ENCODE data around the gene ADGRV1. TPM values are rescaled to one million over a fixed set of nuclear protein-coding genes. Genes with fewer than 3 reads are reported as not detected.
"Not testable (repeated sequence)": the region's sequence is repeated elsewhere in the genome, so short reads cannot be mapped to it uniquely, and the experiment has no call there.

ADGRV1 gene
- total RNA-seq, 2 donors from 2014 or later = 16.4 to 20.9 TPM

- DNase-seq (ENCODE audit: low spot score) = no peak
- no peaks in the 10 kb centered on the region for H3K4me1 ChIP-seq (replicated peaks)
- WGBS = 55% methylated on average over 4 of the region's 4 CpGs
- H3K27ac ChIP-seq = no peak overlapping the region
- H3K9me3 ChIP-seq = no peaks in the 10 kb centered on the region
- intact Hi-C loops (cut with DNase I) = no loop called here
- H3K4me3 ChIP-seq = no peak overlapping the region
- TF ChIP-seq CTCF (IDR thresholded peaks at IDR 0.05) = no peak
- no peak for TF ChIP-seq POLR2AphosphoS5 (IDR thresholded peaks at IDR 0.05)
- no peak for TF ChIP-seq POLR2A (IDR thresholded peaks at IDR 0.05)
- H3K27me3 ChIP-seq (replicated peaks; ENCODE audit: insufficient read depth) = no peaks in the 10 kb centered on the region
- no peaks in the 10 kb centered on the region for H3K36me3 ChIP-seq
Measured at GRCh38 chr5:90810211-90810610, 251.6 kb downstream of the ADGRV1 start.

- no peaks in the 10 kb centered on the region for H3K4me1 ChIP-seq (replicated peaks)
- no peak for DNase-seq (ENCODE audit: low spot score)
- H3K27me3 ChIP-seq (replicated peaks; ENCODE audit: insufficient read depth) = no peaks in the 10 kb centered on the region
- H3K36me3 ChIP-seq = no peaks in the 10 kb centered on the region
- intact Hi-C loops (cut with DNase I) = no loop called here
- TF ChIP-seq POLR2A (IDR thresholded peaks at IDR 0.05) (no peak), POLR2AphosphoS5 (IDR thresholded peaks at IDR 0.05) (no peak)
- no peak overlapping the region for H3K27ac ChIP-seq
- H3K9me3 ChIP-seq = no peaks in the 10 kb centered on the region
- 98% methylated on average over 4 of the region's 4 CpGs for WGBS
- no peak overlapping the region for H3K4me3 ChIP-seq
Measured at GRCh38 chr5:90813392-90813791, 254.8 kb downstream of the ADGRV1 start.

DNA sequence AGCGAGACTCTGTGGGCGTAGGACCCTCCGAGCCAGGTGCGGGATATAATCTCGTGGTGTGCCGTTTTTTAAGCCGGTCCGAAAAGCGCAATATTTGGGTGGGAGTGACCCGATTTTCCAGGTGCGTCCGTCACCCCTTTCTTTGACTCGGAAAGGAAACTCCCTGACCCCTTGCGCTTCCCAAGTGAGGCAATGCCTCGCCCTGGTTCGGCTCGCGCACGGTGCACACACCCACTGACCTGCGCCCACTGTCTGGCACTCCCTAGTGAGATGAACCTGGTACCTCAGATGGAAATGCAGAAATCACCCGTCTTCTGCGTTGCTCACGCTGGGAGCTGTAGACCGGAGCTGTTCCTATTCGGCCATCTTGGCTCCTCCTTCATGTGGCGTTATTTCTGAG is 263.5 kb downstream of the ADGRV1 start:
- intact Hi-C loops (cut with DNase I); H3K9me3 ChIP-seq; H3K27me3 ChIP-seq (replicated peaks; ENCODE audit: insufficient read depth); H3K36me3 ChIP-seq; DNase-seq (ENCODE audit: low spot score); H3K4me3 ChIP-seq; H3K27ac ChIP-seq; H3K4me1 ChIP-seq (replicated peaks): not testable (repeated sequence)
- 89% methylated on average over 26 of the region's 26 CpGs for WGBS

- Histone ChIP-seq H3K4me1 (replicated peaks) (no peaks in the 10 kb centered on the region), H3K36me3 (no peaks in the 10 kb centered on the region), H3K9me3 (no peaks in the 10 kb centered on the region), H3K4me3 (no peak overlapping the region), H3K27ac (no peak overlapping the region), H3K27me3 (replicated peaks; ENCODE audit: insufficient read depth) (no peaks in the 10 kb centered on the region)
- no peak for DNase-seq (ENCODE audit: low spot score)
- 91% methylated on average over 3 of the region's 3 CpGs for WGBS
- intact Hi-C loops (cut with DNase I) = no loop called here
- no peak for TF ChIP-seq POLR2AphosphoS5 (IDR thresholded peaks at IDR 0.05)
- TF ChIP-seq CTCF (IDR thresholded peaks at IDR 0.05) = no peak
- no peak for TF ChIP-seq POLR2A (IDR thresholded peaks at IDR 0.05)
Measured at GRCh38 chr5:90824436-90824835, 265.8 kb downstream of the ADGRV1 start.

- Histone ChIP-seq H3K36me3 (no peaks in the 10 kb centered on the region), H3K27ac (no peak overlapping the region), H3K27me3 (replicated peaks; ENCODE audit: insufficient read depth) (no peaks in the 10 kb centered on the region), H3K9me3 (no peaks in the 10 kb centered on the region), H3K4me3 (no peak overlapping the region), H3K4me1 (replicated peaks) (no peaks in the 10 kb centered on the region)
- peak; percentile 9 for DNase-seq (ENCODE audit: low spot score)
- 17% methylated on average over 3 of the region's 3 CpGs for WGBS
- intact Hi-C loops (cut with DNase I) = no loop called here
- TF ChIP-seq CTCF (IDR thresholded peaks at IDR 0.05) (no peak), POLR2AphosphoS5 (IDR thresholded peaks at IDR 0.05) (no peak)
Measured at GRCh38 chr5:90830058-90830457, 271.5 kb downstream of the ADGRV1 start.

DNA sequence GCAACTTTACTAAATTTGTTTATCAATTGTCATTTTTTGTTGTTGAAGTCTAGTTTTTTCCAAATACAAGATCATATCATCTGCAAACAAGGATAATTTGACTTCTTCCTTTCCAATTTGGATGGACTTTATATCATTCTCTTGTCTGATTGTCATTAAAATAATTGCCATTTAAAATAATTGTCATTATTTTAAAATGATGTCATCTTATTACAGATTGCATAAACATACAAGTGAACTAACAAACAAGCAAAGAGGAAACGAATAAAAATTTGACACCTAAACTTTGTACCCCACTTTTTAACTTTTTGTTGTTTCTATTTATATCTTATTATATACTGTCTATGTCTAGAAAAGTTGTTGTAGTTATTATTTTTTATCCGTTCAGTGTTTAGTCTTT is 275.2 kb downstream of the ADGRV1 start:
- intact Hi-C loops (cut with DNase I) = no loop called here
- 87% methylated on average over 2 of the region's 2 CpGs for WGBS
- no peak overlapping the region for H3K27ac ChIP-seq

More for the DNA sequence above, 275.2 kb downstream of the ADGRV1 start:
- no peak for DNase-seq (ENCODE audit: low spot score)
- H3K4me3 ChIP-seq = no peak overlapping the region
- H3K27me3 ChIP-seq (replicated peaks; ENCODE audit: insufficient read depth) = no peaks in the 10 kb centered on the region
- H3K9me3 ChIP-seq = no peaks in the 10 kb centered on the region
- H3K4me1 ChIP-seq (replicated peaks) = no peaks in the 10 kb centered on the region
- no peaks in the 10 kb centered on the region for H3K36me3 ChIP-seq
- TF ChIP-seq POLR2A (IDR thresholded peaks at IDR 0.05) (no peak), CTCF (IDR thresholded peaks at IDR 0.05) (no peak), POLR2AphosphoS5 (IDR thresholded peaks at IDR 0.05) (no peak)

All from prostate gland (tissue), 2 donors.